Body of pancreas (tissue), 4 donors: ENCODE results near the gene SOCS1. TPM values are rescaled to one million over a fixed set of nuclear protein-coding genes. Genes with fewer than 3 reads are reported as not detected.

ENCODE experiments used
- ATAC-seq: fragments of 150-250 bp; one replicate; pipeline ENCODE4 v1.9.1; 2016
- DNase-seq, 4 donors: peaks; one replicate each; pipeline ENCODE4 v3.0.0-alpha.2; 2019
- H3K27ac ChIP-seq, 4 donors: fragments of 200-600 bp; sonication (generic); 1 replicate in 3 of 4; 2 replicates in 1 of 4; pipeline versions ENCODE4 v1.5.1 to v1.6.1; 2016 to 2019; ENCODE audit warnings: mild to moderate bottlenecking in 1 of 4, mixed read lengths in 1 of 4, moderate library complexity in 1 of 4
- H3K27me3 ChIP-seq, 2 donors: fragments of 200-600 bp; sonication (generic); one replicate each; pipeline ENCODE4 v1.6.0; 2016; ENCODE audit warnings: mild to moderate bottlenecking in 1 of 2
- H3K36me3 ChIP-seq, 2 donors: fragments of 200-600 bp; sonication (generic); replicated peaks in 1 of 2; 2 replicates each; pipeline ENCODE4 v1.5.1; 2016; ENCODE audit warnings: low read depth in 2 of 2; ENCODE audit not compliant: insufficient read depth in 1 of 2
- H3K4me1 ChIP-seq: fragments of 200-600 bp; sonication (generic); one replicate; pipeline ENCODE4 v1.6.0; 2016
- H3K4me3 ChIP-seq, 2 donors: fragments of 200-600 bp; sonication (generic); 1 replicate in 1 of 2; 2 replicates in 1 of 2; pipeline ENCODE4 v1.5.1; 2016 to 2019
- H3K9me3 ChIP-seq, 3 donors: fragments of 200-600 bp; sonication (generic); 1 replicate in 2 of 3; 2 replicates in 1 of 3; pipeline ENCODE4 v1.5.1; 2016
- POLR2A ChIP-seq, 3 donors: fragments of 450-650 bp; IDR thresholded peaks; one replicate each; pipeline ENCODE4 v1.6.1; 2016; ENCODE audit warnings: antibody characterized with exemption in 3 of 3, mild to moderate bottlenecking in 2 of 3
- WGBS, 2 donors: methylation state at CpG; one replicate each; pipeline ENCODE4 v1.1.5; 2017; 5-methylcytosine and 5-hydroxymethylcytosine counted together
- intact Hi-C: fragments of 100-400 bp; cut with DNase I; formaldehyde crosslinking; loops from one replicate; pipeline ENCODE4 v1.15.1; 2023
- total RNA-seq, 2 donors: library from RNA; depleted of rRNA; stranded (reverse); fragments of >200 nt; gene quantifications; one replicate each; pipeline ENCODE4 v1.1.0, GENCODE V29; 2016
- TF ChIP-seq, protein P1 (sequence below), 7 experiments: fragments of 450-650 bp in 4 of 7; fragments of 200-600 bp in 3 of 7; sonication (generic) in 3 of 7; IDR thresholded peaks; one replicate each; pipeline ENCODE4 v1.5.1; 2016 to 2019; ENCODE audit warnings: antibody characterized with exemption in 7 of 7

Gene SOCS1
- total RNA-seq, 2 donors from 2014 or later, result 1.0 to 7.9 TPM

DNA sequence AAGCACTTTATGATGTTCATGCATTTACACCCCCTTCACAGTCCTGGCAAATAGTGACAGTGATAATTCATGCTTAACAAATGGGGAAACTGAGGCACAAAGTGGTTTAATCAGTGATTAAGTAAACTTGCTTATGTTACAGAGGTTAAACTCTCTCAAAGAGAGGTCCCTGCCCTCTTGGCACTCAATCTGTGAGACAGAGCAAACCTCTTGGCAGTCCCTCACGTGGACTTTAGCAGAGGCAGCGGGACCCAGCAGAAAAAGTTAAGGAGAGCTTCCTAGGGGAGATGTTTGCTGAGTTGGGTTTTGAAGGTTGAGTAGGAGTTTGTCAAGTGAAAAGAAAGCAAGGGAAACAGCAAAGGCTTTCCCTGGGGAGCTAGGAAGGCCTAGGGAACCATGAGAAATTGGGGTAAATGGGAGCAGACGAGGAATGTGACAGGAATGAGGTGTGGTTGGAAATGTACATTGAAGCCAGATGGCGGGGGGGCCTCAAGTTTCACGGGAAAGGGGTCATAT, 10.7 kb downstream of the SOCS1 start:
- no peak for ATAC-seq
- Histone ChIP-seq H3K4me1 (peaks cover 3% of the 10 kb centered on the region), H3K36me3 (no peaks in the 10 kb centered on the region), H3K4me3 (no peak overlapping the region), H3K27ac (no peak overlapping the region), H3K27me3 (no peaks in the 10 kb centered on the region), H3K9me3 (no peaks in the 10 kb centered on the region)
- intact Hi-C loops, result no loop called here
- TF ChIP-seq, protein P1, sequence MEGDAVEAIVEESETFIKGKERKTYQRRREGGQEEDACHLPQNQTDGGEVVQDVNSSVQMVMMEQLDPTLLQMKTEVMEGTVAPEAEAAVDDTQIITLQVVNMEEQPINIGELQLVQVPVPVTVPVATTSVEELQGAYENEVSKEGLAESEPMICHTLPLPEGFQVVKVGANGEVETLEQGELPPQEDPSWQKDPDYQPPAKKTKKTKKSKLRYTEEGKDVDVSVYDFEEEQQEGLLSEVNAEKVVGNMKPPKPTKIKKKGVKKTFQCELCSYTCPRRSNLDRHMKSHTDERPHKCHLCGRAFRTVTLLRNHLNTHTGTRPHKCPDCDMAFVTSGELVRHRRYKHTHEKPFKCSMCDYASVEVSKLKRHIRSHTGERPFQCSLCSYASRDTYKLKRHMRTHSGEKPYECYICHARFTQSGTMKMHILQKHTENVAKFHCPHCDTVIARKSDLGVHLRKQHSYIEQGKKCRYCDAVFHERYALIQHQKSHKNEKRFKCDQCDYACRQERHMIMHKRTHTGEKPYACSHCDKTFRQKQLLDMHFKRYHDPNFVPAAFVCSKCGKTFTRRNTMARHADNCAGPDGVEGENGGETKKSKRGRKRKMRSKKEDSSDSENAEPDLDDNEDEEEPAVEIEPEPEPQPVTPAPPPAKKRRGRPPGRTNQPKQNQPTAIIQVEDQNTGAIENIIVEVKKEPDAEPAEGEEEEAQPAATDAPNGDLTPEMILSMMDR (IDR thresholded peaks at IDR 0.05), result no peak
- no peak for DNase-seq
- WGBS, 2 donors, result 80 to 83% methylated on average over 5 of the region's 5 CpGs

DNA sequence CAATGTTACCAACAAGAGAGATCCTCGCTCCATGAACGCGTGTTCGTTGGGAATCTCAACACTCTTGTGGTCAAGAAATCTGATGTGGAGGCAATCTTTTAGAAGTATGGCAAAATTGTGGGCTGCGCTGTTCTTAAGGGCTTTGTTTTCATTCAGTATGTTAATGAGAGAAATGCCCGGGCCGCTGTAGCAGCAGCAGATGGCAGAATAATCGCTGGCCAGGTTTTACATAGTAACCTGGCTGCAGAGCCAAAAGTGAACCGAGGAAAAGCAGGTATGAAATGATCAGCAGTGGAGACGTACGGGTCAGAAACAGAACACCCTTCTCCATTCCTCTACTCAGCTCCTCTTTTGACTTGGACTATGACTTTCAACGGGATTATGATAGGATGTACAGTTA, 13.3 kb downstream of the SOCS1 start:
- Histone ChIP-seq H3K36me3 (no peaks in the 10 kb centered on the region), H3K4me3 (no peak overlapping the region), H3K9me3 (no peaks in the 10 kb centered on the region), H3K27ac (no peak overlapping the region), H3K4me1 (peaks cover 3% of the 10 kb centered on the region), H3K27me3 (no peaks in the 10 kb centered on the region)
- no peak for DNase-seq
- no peak for TF ChIP-seq POLR2A (IDR thresholded peaks at IDR 0.05)
- TF ChIP-seq, protein P1 (IDR thresholded peaks at IDR 0.05), result no peak
- no peak for ATAC-seq
- 47 to 52% methylated on average over 12 of the region's 12 CpGs for WGBS, 2 donors
- intact Hi-C loops, result no loop called here

DNA sequence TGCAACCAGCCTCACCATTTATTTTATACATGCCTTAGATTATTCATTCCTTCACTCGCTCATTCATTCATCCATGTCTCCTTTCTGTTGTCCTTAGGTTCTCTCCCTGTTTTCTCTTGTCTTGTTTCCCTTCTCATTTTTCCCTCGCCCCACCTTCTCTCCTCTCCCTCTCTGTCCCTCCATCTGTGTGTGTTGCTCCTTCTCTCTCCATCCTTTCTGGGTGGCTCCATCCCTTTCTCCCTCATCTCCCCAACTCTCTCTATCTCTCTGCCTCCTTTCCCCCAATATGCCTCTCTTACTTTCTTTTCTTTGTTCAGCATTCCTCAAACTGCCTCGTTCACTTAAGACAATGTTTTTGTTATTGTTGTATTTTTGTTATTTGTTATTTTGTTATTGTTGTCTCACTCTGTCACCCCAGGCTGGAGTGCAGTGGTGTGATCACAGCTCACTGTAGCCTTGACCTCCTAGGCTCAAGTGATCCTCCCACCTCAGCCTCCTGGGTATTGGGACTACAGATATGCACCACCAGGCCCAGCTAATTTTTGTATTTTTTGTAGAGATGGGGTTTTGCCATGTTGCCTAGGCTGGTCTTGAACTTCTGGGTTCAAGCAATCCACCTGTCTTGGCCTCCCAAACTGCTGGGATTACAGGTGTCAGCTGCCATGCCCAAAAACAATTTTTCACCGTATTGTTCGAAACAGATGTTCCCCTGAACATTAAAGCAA, 14.4 kb downstream of the SOCS1 start:
- Histone ChIP-seq H3K4me3 (no peak overlapping the region), H3K36me3 (no peaks in the 10 kb centered on the region), H3K27me3 (no peaks in the 10 kb centered on the region), H3K4me1 (peaks cover 3% of the 10 kb centered on the region), H3K27ac (no peak overlapping the region), H3K9me3 (no peaks in the 10 kb centered on the region)
- no peak for TF ChIP-seq POLR2A (IDR thresholded peaks at IDR 0.05)
- TF ChIP-seq, protein P1 (IDR thresholded peaks at IDR 0.05), result no peak
- WGBS, 2 donors, result 82 to 92% methylated on average over 5 of the region's 5 CpGs
- intact Hi-C loops, result no loop called here
- no peak for DNase-seq
- no peak for ATAC-seq

DNA sequence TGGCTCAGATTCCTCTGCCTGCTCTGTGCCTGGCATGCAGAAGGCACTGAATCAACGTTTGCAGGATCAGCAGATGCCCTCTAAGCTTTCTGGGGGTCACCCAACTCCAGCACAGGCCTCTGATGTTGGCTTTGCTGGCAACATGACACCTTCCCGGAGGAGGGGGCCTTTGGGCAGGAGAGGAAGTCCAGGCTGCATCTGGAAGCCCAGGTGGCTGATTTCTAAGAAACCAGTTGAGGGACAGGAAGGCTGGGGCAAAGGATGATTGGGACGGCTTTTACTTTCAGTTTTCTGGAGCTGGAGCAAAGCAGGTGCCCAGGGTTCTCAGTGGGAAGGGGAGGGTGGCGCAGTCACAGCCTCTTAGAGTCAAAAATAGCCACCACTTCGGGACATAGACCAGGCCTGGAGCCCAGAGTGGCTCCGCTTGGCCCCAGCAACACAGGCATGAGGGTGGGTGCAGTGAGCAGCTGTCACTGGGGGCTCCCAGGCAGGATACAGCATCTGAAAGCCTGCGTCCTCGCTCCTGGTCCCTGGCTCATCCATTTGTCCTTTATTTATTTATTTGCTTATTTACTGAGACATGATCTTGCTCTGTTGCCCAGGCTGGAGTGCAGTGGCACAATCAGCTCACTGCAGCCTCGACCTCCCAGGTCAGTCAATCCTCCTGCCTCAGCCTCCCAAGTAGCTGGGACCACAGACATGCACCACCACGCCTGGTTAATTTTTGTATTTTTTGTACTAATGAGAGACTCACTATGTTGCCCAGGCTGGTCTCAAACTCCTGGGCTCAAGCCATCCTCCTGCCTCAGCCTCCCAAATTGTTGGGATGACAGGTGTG, 15.1 kb downstream of the SOCS1 start:
- H3K36me3 ChIP-seq, result no peaks in the 10 kb centered on the region
- H3K9me3 ChIP-seq, result no peaks in the 10 kb centered on the region
- intact Hi-C loops, result no loop called here
- H3K27me3 ChIP-seq, result no peaks in the 10 kb centered on the region
- 76 to 78% methylated on average over 8 to 10 of the region's 10 CpGs for WGBS, 2 donors
- ATAC-seq, result no peak
- H3K27ac ChIP-seq, result no peak overlapping the region
- peaks cover 4% of the 10 kb centered on the region for H3K4me1 ChIP-seq
- no peak for TF ChIP-seq POLR2A (IDR thresholded peaks at IDR 0.05)
- TF ChIP-seq, protein P1 (IDR thresholded peaks at IDR 0.05), result no peak
- no peak overlapping the region for H3K4me3 ChIP-seq
- DNase-seq, result no peak
